Neural progenitor cell (in vitro differentiated cells): Measurements from ENCODE around the gene PRPF31. TPM values are rescaled to one million over a fixed set of nuclear protein-coding genes. Genes with fewer than 3 reads are reported as not detected.

Source experiments
- DNase-seq: peaks from one replicate; pipeline ENCODE4 v3.0.0-alpha.2; 2016; ENCODE audit warnings: low spot score
- H2AFZ ChIP-seq: fragments of 200-600 bp; sonication (generic); replicated peaks from 2 replicates; pipeline ENCODE4 v1.6.1; 2016; ENCODE audit warnings: antibody characterized with exemption
- H3F3A ChIP-seq: fragments of 200-600 bp; sonication (generic); 2 replicates; pipeline ENCODE4 v1.6.1; 2016; ENCODE audit warnings: antibody characterized with exemption, low read depth
- H3K27ac ChIP-seq: fragments of 200-600 bp; sonication (generic); 2 replicates; pipeline ENCODE4 v1.5.1; 2016; ENCODE audit warnings: mild to moderate bottlenecking
- H3K27me3 ChIP-seq: fragments of 200-600 bp; sonication (generic); 2 replicates; pipeline ENCODE4 v1.6.1; 2016; ENCODE audit warnings: mild to moderate bottlenecking, moderate library complexity
- H3K36me3 ChIP-seq: fragments of 200-600 bp; sonication (generic); 2 replicates; pipeline ENCODE4 v1.5.1; 2016
- H3K4me1 ChIP-seq: fragments of 200-600 bp; sonication (generic); 2 replicates; pipeline ENCODE4 v1.6.1; 2016; ENCODE audit warnings: mixed run types
- H3K4me2 ChIP-seq: fragments of 200-600 bp; sonication (generic); 2 replicates; pipeline ENCODE4 v1.6.1; 2016
- H3K4me3 ChIP-seq: fragments of 200-600 bp; sonication (generic); 2 replicates; pipeline ENCODE4 v1.5.1; 2016
- H3K79me2 ChIP-seq: fragments of 200-600 bp; sonication (generic); 2 replicates; pipeline ENCODE4 v1.6.1; 2016; ENCODE audit warnings: low read depth
- H3K9ac ChIP-seq: fragments of 200-600 bp; sonication (generic); 2 replicates; pipeline ENCODE4 v1.6.1; 2016
- H3K9me3 ChIP-seq: fragments of 200-600 bp; sonication (generic); 2 replicates; pipeline ENCODE4 v1.5.1; 2016; ENCODE audit warnings: low read depth
- H4K20me1 ChIP-seq: fragments of 200-600 bp; sonication (generic); 2 replicates; pipeline ENCODE4 v1.6.1; 2016; ENCODE audit warnings: low read depth
- H3K27ac Mint-ChIP-seq: 3 replicates; pipeline ENCODE4 v1.8.0; 2021; ENCODE audit warnings: mixed read lengths
- H3K27me3 Mint-ChIP-seq: 2 replicates; pipeline ENCODE4 v1.8.0; 2022; ENCODE audit warnings: low read depth, mild to moderate bottlenecking, inconsistent platforms, moderate library complexity, mixed read lengths; ENCODE audit not compliant: insufficient read depth
- H3K36me3 Mint-ChIP-seq: 3 replicates; pipeline ENCODE4 v1.8.0; 2021; ENCODE audit warnings: mixed read lengths
- H3K4me1 Mint-ChIP-seq: 3 replicates; pipeline ENCODE4 v1.8.0; 2021; ENCODE audit warnings: mixed read lengths
- H3K4me3 Mint-ChIP-seq: 3 replicates; pipeline ENCODE4 v1.8.0; 2021; ENCODE audit warnings: mild to moderate bottlenecking, moderate library complexity, mixed read lengths
- H3K9me3 Mint-ChIP-seq: 3 replicates; pipeline ENCODE4 v1.8.0; 2020; ENCODE audit warnings: mixed read lengths
- EZH2 ChIP-seq: fragments of 200-600 bp; sonication (generic); IDR thresholded peaks from 2 replicates; pipeline ENCODE4 v1.6.1; 2017; ENCODE audit warnings: antibody characterized with exemption, mild to moderate bottlenecking, moderate library complexity
- EZH2phosphoT487 ChIP-seq: fragments of 200-600 bp; sonication (generic); IDR thresholded peaks from 2 replicates; pipeline ENCODE4 v1.6.1; 2017; ENCODE audit warnings: antibody characterized with exemption
- total RNA-seq: library from RNA; depleted of rRNA; stranded (reverse); fragments of >200 nt; gene quantifications from 2 replicates; pipeline ENCODE4 v1.2.3, GENCODE V29; 2015; ENCODE audit warnings: low replicate concordance
- TF ChIP-seq, protein P1 (sequence below): fragments of 200-600 bp; sonication (generic); IDR thresholded peaks from 2 replicates; pipeline ENCODE4 v1.5.1; 2017; ENCODE audit warnings: antibody characterized with exemption, mild to moderate bottlenecking

PRPF31 gene
- total RNA-seq, 1 donor from 2014 or later, result 64.4 TPM

DNA sequence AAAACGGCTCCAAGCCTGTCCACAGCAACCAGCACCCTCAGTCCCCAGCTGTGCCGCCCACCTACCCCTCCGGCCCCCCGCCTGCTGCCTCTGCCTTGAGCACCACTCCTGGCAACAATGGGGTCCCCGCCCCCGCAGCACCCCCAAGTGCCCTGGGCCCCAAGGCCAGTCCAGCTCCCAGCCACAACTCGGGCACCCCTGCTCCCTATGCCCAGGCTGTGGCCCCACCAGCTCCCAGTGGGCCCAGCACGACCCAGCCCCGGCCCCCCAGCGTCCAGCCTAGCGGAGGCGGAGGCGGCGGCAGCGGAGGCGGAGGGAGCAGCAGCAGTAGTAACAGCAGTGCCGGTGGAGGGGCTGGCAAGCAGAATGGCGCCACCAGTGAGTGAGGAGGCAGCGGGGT, 32.6 kb downstream of the PRPF31 start:
- H3K9me3 Mint-ChIP-seq, result no peaks in the 10 kb centered on the region
- H3K36me3 Mint-ChIP-seq, result peaks cover 50% of the 10 kb centered on the region
- H3F3A ChIP-seq, result peaks cover 3% of the 10 kb centered on the region
- no peaks in the 10 kb centered on the region for H3K9me3 ChIP-seq
- H3K27ac Mint-ChIP-seq, result no peak overlapping the region
- no peaks in the 10 kb centered on the region for H3K4me1 ChIP-seq
- no peak overlapping the region for H3K4me3 ChIP-seq
- peaks cover 29% of the 10 kb centered on the region for H4K20me1 ChIP-seq
- no peaks in the 10 kb centered on the region for H3K79me2 ChIP-seq
- no peak overlapping the region for H3K27ac ChIP-seq
- no peaks in the 10 kb centered on the region for H3K36me3 ChIP-seq
- H2AFZ ChIP-seq, result no peak overlapping the region
- H3K4me2 ChIP-seq, result no peak overlapping the region
- TF ChIP-seq, protein P1, sequence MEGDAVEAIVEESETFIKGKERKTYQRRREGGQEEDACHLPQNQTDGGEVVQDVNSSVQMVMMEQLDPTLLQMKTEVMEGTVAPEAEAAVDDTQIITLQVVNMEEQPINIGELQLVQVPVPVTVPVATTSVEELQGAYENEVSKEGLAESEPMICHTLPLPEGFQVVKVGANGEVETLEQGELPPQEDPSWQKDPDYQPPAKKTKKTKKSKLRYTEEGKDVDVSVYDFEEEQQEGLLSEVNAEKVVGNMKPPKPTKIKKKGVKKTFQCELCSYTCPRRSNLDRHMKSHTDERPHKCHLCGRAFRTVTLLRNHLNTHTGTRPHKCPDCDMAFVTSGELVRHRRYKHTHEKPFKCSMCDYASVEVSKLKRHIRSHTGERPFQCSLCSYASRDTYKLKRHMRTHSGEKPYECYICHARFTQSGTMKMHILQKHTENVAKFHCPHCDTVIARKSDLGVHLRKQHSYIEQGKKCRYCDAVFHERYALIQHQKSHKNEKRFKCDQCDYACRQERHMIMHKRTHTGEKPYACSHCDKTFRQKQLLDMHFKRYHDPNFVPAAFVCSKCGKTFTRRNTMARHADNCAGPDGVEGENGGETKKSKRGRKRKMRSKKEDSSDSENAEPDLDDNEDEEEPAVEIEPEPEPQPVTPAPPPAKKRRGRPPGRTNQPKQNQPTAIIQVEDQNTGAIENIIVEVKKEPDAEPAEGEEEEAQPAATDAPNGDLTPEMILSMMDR, result no peak
- TF ChIP-seq EZH2phosphoT487 (no peak), EZH2 (no peak)
- no peak for DNase-seq
- H3K4me1 Mint-ChIP-seq, result peaks cover 2% of the 10 kb centered on the region
- H3K4me3 Mint-ChIP-seq, result no peak overlapping the region
- peaks cover 9% of the 10 kb centered on the region for H3K27me3 Mint-ChIP-seq
- no peak overlapping the region for H3K9ac ChIP-seq
- no peaks in the 10 kb centered on the region for H3K27me3 ChIP-seq

DNA sequence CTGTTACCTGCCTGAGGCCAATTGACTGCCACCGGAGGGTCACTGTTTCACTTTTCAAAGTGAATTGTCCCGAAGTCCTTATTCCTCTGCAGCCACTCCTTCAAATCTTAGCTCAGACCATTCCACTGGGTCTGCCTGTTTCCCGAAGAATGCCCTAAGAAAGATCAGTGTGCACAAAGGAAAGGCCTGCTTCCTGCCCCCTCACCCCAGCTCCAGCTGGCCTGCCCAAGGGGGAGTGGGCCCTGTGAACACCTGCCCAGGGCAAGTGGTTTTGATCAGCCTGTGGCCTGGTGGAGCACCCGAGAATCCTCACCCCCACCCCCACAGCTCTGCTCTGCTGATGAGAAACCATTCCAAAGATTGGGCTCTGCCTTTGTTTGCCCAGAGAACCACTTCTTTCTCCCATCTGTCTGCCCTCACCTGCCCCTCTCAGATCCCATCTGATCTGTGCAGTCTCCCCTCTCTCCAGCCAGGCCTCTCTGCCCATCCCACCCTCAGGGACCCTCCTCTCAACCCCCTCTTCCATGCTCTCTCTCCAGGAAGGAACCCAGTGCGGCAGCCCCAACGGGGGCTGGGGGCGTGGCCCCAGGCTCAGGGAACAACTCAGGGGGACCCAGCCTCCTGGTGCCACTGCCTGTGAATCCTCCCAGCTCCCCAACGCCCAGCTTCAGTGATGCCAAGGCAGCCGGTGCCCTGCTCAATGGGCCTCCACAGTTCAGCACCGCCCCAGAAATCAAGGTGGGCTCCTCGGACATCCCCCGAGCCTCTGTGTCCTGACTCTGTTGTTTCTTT, 33.7 kb downstream of the PRPF31 start:
- no peak overlapping the region for H2AFZ ChIP-seq

DNA sequence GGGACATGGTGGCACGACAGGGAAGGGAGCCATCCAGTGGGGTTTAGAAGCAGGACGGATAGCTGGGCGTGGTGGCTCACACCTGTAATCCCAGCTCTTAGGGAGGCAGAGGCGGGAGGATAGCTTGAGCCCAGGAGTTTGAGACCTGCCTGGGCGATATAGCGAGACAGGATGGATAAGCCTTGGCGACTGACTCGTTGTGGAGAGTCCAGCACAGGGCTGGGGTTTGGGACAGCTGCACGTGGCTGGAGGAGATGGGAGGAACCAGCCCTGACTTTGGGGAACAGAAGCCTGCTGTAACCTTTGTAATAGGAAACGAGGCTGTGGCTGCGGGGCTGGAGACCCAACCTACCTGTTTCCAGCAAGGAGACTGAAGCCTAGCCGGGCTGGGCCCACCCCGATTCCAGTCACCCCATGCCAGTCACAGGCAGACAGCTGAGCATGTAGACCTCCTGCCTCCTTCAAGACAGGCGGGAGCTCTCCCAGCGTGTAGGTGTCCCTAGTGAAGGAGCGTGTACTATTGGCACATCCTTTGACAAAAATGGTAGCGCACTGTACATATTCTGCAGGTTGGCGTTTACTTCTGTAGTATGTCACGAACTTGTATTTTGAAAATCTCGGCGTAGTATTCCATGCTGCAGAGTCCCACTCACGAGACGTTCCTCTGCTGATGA, 35.9 kb downstream of the PRPF31 start:
- Histone ChIP-seq H3K27me3 (no peaks in the 10 kb centered on the region), H3K9ac (no peak overlapping the region), H3K4me3 (no peak overlapping the region), H3K27ac (no peak overlapping the region), H3K79me2 (no peaks in the 10 kb centered on the region), H2AFZ (no peak overlapping the region), H3K4me2 (no peak overlapping the region), H3K36me3 (no peaks in the 10 kb centered on the region), H4K20me1 (peaks cover 37% of the 10 kb centered on the region), H3K4me1 (no peaks in the 10 kb centered on the region), H3K9me3 (no peaks in the 10 kb centered on the region), H3F3A (peaks cover 25% of the 10 kb centered on the region)
- Mint-ChIP-seq H3K9me3 (no peaks in the 10 kb centered on the region), H3K36me3 (peaks cover 41% of the 10 kb centered on the region), H3K4me3 (peak overlapping the region; percentile 13), H3K4me1 (peaks cover 2% of the 10 kb centered on the region), H3K27me3 (peaks cover 4% of the 10 kb centered on the region), H3K27ac (peak overlapping the region; percentile 74)
- TF ChIP-seq, protein P1, result no peak
- TF ChIP-seq EZH2phosphoT487 (no peak), EZH2 (no peak)
- no peak for DNase-seq

More for the DNA sequence above, 33.7 kb downstream of the PRPF31 start:
- no peak for DNase-seq
- H3K4me1 ChIP-seq, result no peaks in the 10 kb centered on the region
- no peaks in the 10 kb centered on the region for H3K9me3 ChIP-seq
- Mint-ChIP-seq H3K27me3 (peaks cover 6% of the 10 kb centered on the region), H3K4me3 (no peak overlapping the region), H3K27ac (no peak overlapping the region), H3K36me3 (peaks cover 47% of the 10 kb centered on the region), H3K9me3 (no peaks in the 10 kb centered on the region), H3K4me1 (peaks cover 2% of the 10 kb centered on the region)
- peaks cover 13% of the 10 kb centered on the region for H3F3A ChIP-seq
- no peaks in the 10 kb centered on the region for H3K79me2 ChIP-seq
- H3K27me3 ChIP-seq, result no peaks in the 10 kb centered on the region
- no peak overlapping the region for H3K9ac ChIP-seq
- H3K36me3 ChIP-seq, result no peaks in the 10 kb centered on the region
- no peak for TF ChIP-seq EZH2phosphoT487
- TF ChIP-seq EZH2, result no peak
- TF ChIP-seq, protein P1, result no peak
- no peak overlapping the region for H3K27ac ChIP-seq
- no peak overlapping the region for H3K4me2 ChIP-seq
- H3K4me3 ChIP-seq, result no peak overlapping the region
- peaks cover 27% of the 10 kb centered on the region for H4K20me1 ChIP-seq
